Colonic mucosa (tissue), 4 donors: ENCODE results near the gene PRKCE. TPM values are rescaled to one million over a fixed set of nuclear protein-coding genes. Genes with fewer than 3 reads are reported as not detected.

ENCODE experiments used
- DNase-seq: peaks from one replicate; pipeline ENCODE4 v3.0.0-alpha.2; 2020
- H3K27ac ChIP-seq: fragments of 200-600 bp; one replicate; pipeline ENCODE4 v1.8.0; 2021
- H3K27me3 ChIP-seq: fragments of 200-600 bp; one replicate; pipeline ENCODE4 v1.8.0; 2021
- H3K36me3 ChIP-seq: fragments of 200-600 bp; one replicate; pipeline ENCODE4 v1.8.0; 2021
- H3K4me1 ChIP-seq: fragments of 200-600 bp; one replicate; pipeline ENCODE4 v1.8.0; 2021; ENCODE audit warnings: mild to moderate bottlenecking
- H3K4me3 ChIP-seq: fragments of 200-600 bp; one replicate; pipeline ENCODE4 v1.8.0; 2021
- H3K9ac ChIP-seq, 2 donors: one replicate each; pipeline ENCODE4 v1.7.0; 2013; ENCODE audit warnings: control low read depth in 2 of 2, low read depth in 2 of 2, low read length in 2 of 2
- H3K9me3 ChIP-seq: fragments of 200-600 bp; one replicate; pipeline ENCODE4 v1.8.0; 2021
- CTCF ChIP-seq: fragments of 200-600 bp; IDR thresholded peaks from one replicate; pipeline ENCODE4 v1.8.0; 2022; ENCODE audit warnings: antibody characterized with exemption, mild to moderate bottlenecking
- intact Hi-C: fragments of 100-400 bp; cut with DNase I; formaldehyde crosslinking; loops from one replicate; pipeline ENCODE4 v1.14.1; 2022
- total RNA-seq, 2 donors: library from RNA; stranded (reverse); fragmentation: NEBNext Ultra II Directional in 1 of 2; extraction: Animal tissue kit (Norgen Biotek cat#: 25700) in 1 of 2; gene quantifications; one replicate each; pipeline ENCODE4 v1.2.1, GENCODE V29; 2021
- donor health status: healthy.
- donor health status: DM: no; HTN: no; CAD: no.
- donor health status: DM: no; HTN: no; CAD: no.

PRKCE gene
- total RNA-seq, 2 donors from 2014 or later, result 17.5 to 25.8 TPM

- DNase-seq, result no peak
- Histone ChIP-seq H3K36me3 (no peaks in the 10 kb centered on the region), H3K4me3 (no peak overlapping the region), H3K27ac (no peak overlapping the region), H3K27me3 (no peaks in the 10 kb centered on the region), H3K9ac (no peak overlapping the region), H3K9me3 (no peaks in the 10 kb centered on the region), H3K4me1 (no peaks in the 10 kb centered on the region)
- intact Hi-C loops, result no loop called here
- TF ChIP-seq CTCF, result no peak
Observed at GRCh38 chr2:45975752-45976517, 324.5 kb downstream of the PRKCE start.

- Histone ChIP-seq H3K27me3 (no peaks in the 10 kb centered on the region), H3K27ac (no peak overlapping the region), H3K9me3 (no peaks in the 10 kb centered on the region), H3K4me3 (no peak overlapping the region), H3K36me3 (no peaks in the 10 kb centered on the region), H3K4me1 (no peaks in the 10 kb centered on the region), H3K9ac (no peak overlapping the region)
- no peak for TF ChIP-seq CTCF
- intact Hi-C loops, result no loop called here
- no peak for DNase-seq
Observed at GRCh38 chr2:45978302-45978859, 326.9 kb downstream of the PRKCE start.

- no peak overlapping the region for H3K4me3 ChIP-seq
Observed at GRCh38 chr2:45979065-45979464, 327.6 kb downstream of the PRKCE start.

GRCh38 chr2:45980161-45980865 lies 328.8 kb downstream of the PRKCE start:
- no peak for TF ChIP-seq CTCF
- Histone ChIP-seq H3K36me3 (no peaks in the 10 kb centered on the region), H3K9me3 (no peaks in the 10 kb centered on the region), H3K4me1 (no peaks in the 10 kb centered on the region), H3K27me3 (no peaks in the 10 kb centered on the region), H3K4me3 (no peak overlapping the region), H3K9ac (no peak overlapping the region), H3K27ac (no peak overlapping the region)
- no peak for DNase-seq
- intact Hi-C loops, result no loop called here

More at GRCh38 chr2:45979065-45979464, 327.6 kb downstream of the PRKCE start:
- Histone ChIP-seq H3K27me3 (no peaks in the 10 kb centered on the region), H3K27ac (no peak overlapping the region), H3K9ac (no peak overlapping the region), H3K9me3 (no peaks in the 10 kb centered on the region), H3K4me1 (no peaks in the 10 kb centered on the region), H3K36me3 (no peaks in the 10 kb centered on the region)
- no peak for DNase-seq
- intact Hi-C loops, result no loop called here
- TF ChIP-seq CTCF, result no peak

- Histone ChIP-seq H3K4me1 (no peaks in the 10 kb centered on the region), H3K4me3 (no peak overlapping the region), H3K9me3 (no peaks in the 10 kb centered on the region), H3K9ac (no peak overlapping the region), H3K36me3 (no peaks in the 10 kb centered on the region), H3K27me3 (no peaks in the 10 kb centered on the region), H3K27ac (no peak overlapping the region)
- no peak for TF ChIP-seq CTCF
- no peak for DNase-seq
- intact Hi-C loops, result no loop called here
Observed at GRCh38 chr2:45981384-45981930, 330.0 kb downstream of the PRKCE start.
